Fibroblast of lung (primary cell): ENCODE data around the gene F2RL1. TPM values are rescaled to one million over a fixed set of nuclear protein-coding genes. Genes with fewer than 3 reads are reported as not detected.
A peak's percentile ranks its signal among the peaks of the same experiment; 100 is the strongest.

ENCODE experiments used
- DNase-seq, 2 donors: peaks; one replicate each; pipeline versions ENCODE4 v3.0.0 to v3.0.0-alpha.2; 2010; ENCODE audit warnings: low read depth in 2 of 2
- H2AFZ ChIP-seq: 2 replicates; pipeline ENCODE4 v1.5.1; 2012; ENCODE audit warnings: low read length, control low read depth, inconsistent platforms
- H3K27ac ChIP-seq: 2 replicates; pipeline ENCODE4 v1.5.1; 2011; ENCODE audit warnings: low read length, control low read depth; ENCODE audit not compliant: insufficient read depth
- H3K27me3 ChIP-seq: 2 replicates; pipeline ENCODE4 v1.5.1; 2011; ENCODE audit warnings: mild to moderate bottlenecking, low read length; ENCODE audit not compliant: control insufficient read depth, insufficient read depth
- H3K36me3 ChIP-seq: 2 replicates; pipeline ENCODE4 v1.5.1; 2011; ENCODE audit warnings: low read length; ENCODE audit not compliant: control insufficient read depth, insufficient read depth
- H3K4me1 ChIP-seq: 2 replicates; pipeline ENCODE4 v1.5.1; 2011; ENCODE audit warnings: low read length; ENCODE audit not compliant: control insufficient read depth, insufficient read depth; ENCODE audit errors: extremely low read depth
- H3K4me2 ChIP-seq: 2 replicates; pipeline ENCODE4 v1.5.1; 2011; ENCODE audit warnings: low read length, control low read depth; ENCODE audit not compliant: insufficient read depth; ENCODE audit errors: extremely low read depth
- H3K4me3 ChIP-seq, 4 experiments: fragments of 200-600 bp in 1 of 4; sonication (generic) in 1 of 4; replicated peaks in 1 of 4; 2 replicates each; pipeline ENCODE4 v1.5.1; 2011 to 2016; ENCODE audit warnings: low read length in 4 of 4, low read depth in 3 of 4, mild to moderate bottlenecking in 3 of 4, control low read depth in 2 of 4, inconsistent platforms in 1 of 4, mixed read lengths in 1 of 4; ENCODE audit not compliant: insufficient read depth in 1 of 4; ENCODE audit errors: control extremely low read depth in 1 of 4
- H3K79me2 ChIP-seq: 2 replicates; pipeline ENCODE4 v1.5.1; 2012; ENCODE audit warnings: mild to moderate bottlenecking, low read length, inconsistent platforms; ENCODE audit not compliant: control insufficient read depth, insufficient read depth
- H3K9ac ChIP-seq: 2 replicates; pipeline ENCODE4 v1.5.1; 2011; ENCODE audit warnings: mild to moderate bottlenecking, low read length, control low read depth; ENCODE audit not compliant: insufficient read depth
- H3K9me3 ChIP-seq: 2 replicates; pipeline ENCODE4 v1.5.1; 2012; ENCODE audit warnings: low read depth, low read length; ENCODE audit not compliant: control insufficient read depth, insufficient read depth
- H4K20me1 ChIP-seq: 2 replicates; pipeline ENCODE4 v1.5.1; 2011; ENCODE audit warnings: low read length; ENCODE audit not compliant: control insufficient read depth, insufficient read depth; ENCODE audit errors: extremely low read depth
- CTCF ChIP-seq, 2 donors: IDR thresholded peaks in 1 of 2; conservative IDR thresholded peaks in 1 of 2; 1 replicate in 1 of 2; 2 replicates in 1 of 2; pipeline ENCODE4 v1.5.1; 2011 to 2012; ENCODE audit warnings: low read length in 2 of 2, control low read depth in 1 of 2, inconsistent platforms in 1 of 2, low read depth in 1 of 2, mild to moderate bottlenecking in 1 of 2
- EZH2 ChIP-seq: IDR thresholded peaks from 2 replicates; pipeline ENCODE4 v1.5.1; 2012; ENCODE audit warnings: low read length, control low read depth, mild to moderate bottlenecking; ENCODE audit errors: missing control alignments
- polyA plus RNA-seq, 2 donors: library from polyadenylated mRNA; depleted of rRNA in 1 of 2; stranded (reverse) in 1 of 2; unstranded in 1 of 2; fragments of >200 nt; gene quantifications; 2 replicates each; pipeline ENCODE4 v1.2.1, GENCODE V29; 2011 to 2012; ENCODE audit warnings: missing spikeins in 1 of 2
- total RNA-seq: library from RNA; depleted of rRNA; stranded (reverse); fragments of >200 nt; gene quantifications from 2 replicates; pipeline ENCODE4 v1.2.1, GENCODE V29; 2014

The F2RL1 gene
- total and polyA plus RNA-seq, 2 donors (not counting 1 experiment from before 2014, with no cell fraction given), result 12.4 to 25.1 TPM

- Histone ChIP-seq H3K36me3 (no peaks in the 10 kb centered on the region), H3K27me3 (no peaks in the 10 kb centered on the region), H3K4me3 (no peak overlapping the region), H3K9me3 (no peaks in the 10 kb centered on the region), H3K9ac (no peak overlapping the region), H3K4me2 (peak overlapping the region; percentile 35), H3K79me2 (no peaks in the 10 kb centered on the region), H3K27ac (no peak overlapping the region), H2AFZ (peak overlapping the region; percentile 40), H4K20me1 (no peaks in the 10 kb centered on the region), H3K4me1 (no peaks in the 10 kb centered on the region)
- TF ChIP-seq CTCF (conservative IDR thresholded peaks at IDR 0.05 in 1 of 2, IDR thresholded peaks at IDR 0.05 in 1 of 2; ENCODE audit: low read depth in 1 of 2, low read length in 2 of 2) (no peak), EZH2 (no peak)
- DNase-seq, result peak; percentile 5 to 36
Observed at GRCh38 chr5:76867038-76867437, 48.2 kb downstream of the F2RL1 start.

- Histone ChIP-seq H4K20me1 (no peaks in the 10 kb centered on the region), H3K4me3 (no peak overlapping the region), H3K79me2 (no peaks in the 10 kb centered on the region), H3K9ac (no peak overlapping the region), H2AFZ (no peak overlapping the region), H3K9me3 (no peaks in the 10 kb centered on the region), H3K4me1 (no peaks in the 10 kb centered on the region), H3K27ac (no peak overlapping the region), H3K4me2 (no peak overlapping the region), H3K36me3 (no peaks in the 10 kb centered on the region), H3K27me3 (no peaks in the 10 kb centered on the region)
- peak; percentile 51 to 78 for DNase-seq
- TF ChIP-seq EZH2 (no peak), CTCF (conservative IDR thresholded peaks at IDR 0.05 in 1 of 2, IDR thresholded peaks at IDR 0.05 in 1 of 2; ENCODE audit: low read depth in 1 of 2, low read length in 2 of 2) (peak; percentile 77 to 86)
Observed at GRCh38 chr5:76867827-76868693, 49.2 kb downstream of the F2RL1 start.

GRCh38 chr5:76870046-76870445, 51.2 kb downstream of the F2RL1 start:
- H3K4me1 ChIP-seq, result no peaks in the 10 kb centered on the region
- H3K4me3 ChIP-seq, result no peak overlapping the region
- no peaks in the 10 kb centered on the region for H3K79me2 ChIP-seq
- no peak overlapping the region for H3K4me2 ChIP-seq
- H2AFZ ChIP-seq, result no peak overlapping the region
- H3K27ac ChIP-seq, result no peak overlapping the region
- no peaks in the 10 kb centered on the region for H4K20me1 ChIP-seq
- no peak overlapping the region for H3K9ac ChIP-seq
- no peaks in the 10 kb centered on the region for H3K9me3 ChIP-seq
- no peaks in the 10 kb centered on the region for H3K36me3 ChIP-seq
- no peaks in the 10 kb centered on the region for H3K27me3 ChIP-seq
- DNase-seq, result peak in 1 of 2 donors; percentile 28
- TF ChIP-seq CTCF (conservative IDR thresholded peaks at IDR 0.05 in 1 of 2, IDR thresholded peaks at IDR 0.05 in 1 of 2; ENCODE audit: low read depth in 1 of 2, low read length in 2 of 2) (no peak), EZH2 (no peak)
